COLO668 (cell line): ENCODE data around the gene GNG2.

Experiments used
- DNase-seq: peaks from one replicate; lab custom pipeline; 2025; ENCODE audit not compliant: unreplicated experiment; lab: John Stamatoyannopoulos, UW

GNG2 gene

GRCh38 chr14:51938137-51938536 is 77.7 kb downstream of the GNG2 start:
- DNase-seq, result no peak

DNA sequence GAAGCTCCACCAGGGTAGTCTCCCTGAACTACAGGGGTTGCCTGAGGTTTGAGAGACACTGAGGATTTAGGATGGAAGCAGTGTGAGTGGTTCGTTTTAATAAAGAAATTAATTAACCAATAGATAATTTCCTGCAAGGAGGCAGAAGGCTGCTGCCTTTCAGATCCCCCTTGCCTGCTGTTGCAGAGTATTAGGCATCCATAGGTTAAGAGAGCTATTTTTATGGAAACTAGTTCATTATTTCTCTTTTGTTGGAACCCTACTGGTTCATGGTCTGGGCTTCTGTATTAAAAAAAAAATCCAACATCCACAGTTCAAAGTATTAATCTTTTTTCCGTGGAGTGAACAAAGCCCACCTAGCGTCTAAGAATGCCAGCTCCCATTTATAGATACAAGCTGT is 78.4 kb downstream of the GNG2 start:
- DNase-seq, result no peak

GRCh38 chr14:51939226-51939625 is 78.8 kb downstream of the GNG2 start:
- DNase-seq, result no peak

DNA sequence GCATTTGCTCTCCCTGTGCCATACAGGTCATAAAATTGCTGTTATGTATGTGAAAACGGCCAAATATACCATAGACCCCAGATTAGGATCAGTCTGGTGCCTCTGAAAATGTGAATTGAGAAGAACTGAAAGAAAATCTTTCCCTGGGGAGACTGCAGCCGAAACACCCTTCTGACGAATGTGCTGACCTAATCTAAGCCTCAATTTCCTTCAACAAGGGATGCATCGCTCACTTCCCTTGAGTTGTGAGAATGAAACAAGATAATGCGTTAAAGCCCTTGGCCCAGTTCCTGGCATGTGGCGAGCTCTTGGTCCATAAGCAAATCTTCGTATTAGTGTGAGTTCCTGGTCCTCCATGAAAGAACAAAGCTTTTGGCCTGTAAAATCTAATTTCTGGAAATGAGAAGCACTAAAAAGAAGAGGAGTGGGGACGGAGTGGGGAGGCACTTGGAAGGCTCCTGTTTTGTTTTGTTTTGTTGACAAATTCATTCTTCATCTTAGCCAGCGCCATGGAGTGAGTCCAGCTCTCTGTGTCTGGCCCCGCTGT is 79.4 kb downstream of the GNG2 start:
- DNase-seq, result no peak

- no peak for DNase-seq
Observed at GRCh38 chr14:51942971-51943370, 82.6 kb downstream of the GNG2 start.

DNA sequence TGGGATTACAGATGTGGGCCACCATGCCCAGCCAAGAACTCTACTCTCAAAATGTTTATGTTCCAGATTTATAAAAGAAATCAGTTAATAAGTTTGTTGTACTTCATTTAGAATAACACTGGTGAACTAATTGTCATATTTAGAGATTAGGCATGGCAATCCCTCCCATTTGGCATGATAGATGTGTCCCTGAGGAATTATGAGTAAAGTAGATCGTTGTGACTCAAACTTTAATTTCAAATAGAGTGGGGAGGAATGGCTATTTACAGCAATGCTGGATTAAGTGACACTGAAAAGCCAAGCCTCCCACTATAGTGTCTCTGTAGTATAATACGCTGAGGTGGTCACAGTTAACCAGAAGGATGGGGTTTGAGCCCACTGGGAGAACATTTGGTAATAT is 89.6 kb downstream of the GNG2 start:
- no peak for DNase-seq

- DNase-seq, result no peak
Observed at GRCh38 chr14:51951656-51952055, 91.2 kb downstream of the GNG2 start.

DNA sequence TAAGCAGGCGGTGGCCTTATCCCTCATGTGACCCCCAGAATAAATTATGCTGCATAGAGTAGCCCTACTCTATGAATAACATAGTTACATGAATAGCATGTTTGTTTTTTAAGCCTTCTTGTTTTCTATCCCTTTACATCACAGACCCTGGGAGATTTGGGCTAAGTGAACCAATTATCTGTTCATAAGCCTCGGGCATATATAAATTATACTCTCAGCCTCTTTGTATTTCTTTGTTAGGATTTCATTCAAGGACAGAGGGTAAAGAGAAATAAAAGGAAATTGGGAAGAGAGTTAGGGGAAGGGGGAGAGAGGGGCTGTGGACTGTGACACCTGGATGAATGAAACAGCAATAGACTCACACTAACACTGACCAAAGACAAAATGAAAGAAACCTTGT is 93.6 kb downstream of the GNG2 start:
- DNase-seq, result no peak

- DNase-seq, result no peak
Observed at GRCh38 chr14:51954657-51955056, 94.2 kb downstream of the GNG2 start.

- DNase-seq, result no peak
Observed at GRCh38 chr14:51957950-51958349, 97.5 kb downstream of the GNG2 start.

GRCh38 chr14:51959928-51960327 is 99.5 kb downstream of the GNG2 start:
- no peak for DNase-seq

DNA sequence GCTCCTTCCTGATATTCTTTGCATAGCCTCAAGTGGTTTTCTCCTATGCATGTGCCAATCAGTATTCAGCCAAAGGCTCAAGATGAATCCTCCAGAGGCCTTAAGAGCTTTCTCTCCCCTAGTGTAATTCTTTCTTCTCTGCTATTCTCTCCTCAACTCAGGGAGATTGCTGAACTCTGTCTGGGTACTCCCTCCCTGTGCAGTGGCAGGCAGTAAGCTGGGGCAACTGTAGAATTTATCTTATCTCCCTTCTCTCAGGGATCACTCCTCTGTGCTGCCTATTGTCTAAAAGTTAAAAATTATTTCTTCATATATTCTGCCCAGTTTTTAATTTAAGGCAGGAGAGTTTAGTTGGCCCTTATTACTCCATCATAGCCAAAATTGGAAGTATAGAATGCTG is 100.5 kb downstream of the GNG2 start:
- no peak for DNase-seq

- no peak for DNase-seq
Observed at GRCh38 chr14:51962711-51963110, 102.3 kb downstream of the GNG2 start.

DNA sequence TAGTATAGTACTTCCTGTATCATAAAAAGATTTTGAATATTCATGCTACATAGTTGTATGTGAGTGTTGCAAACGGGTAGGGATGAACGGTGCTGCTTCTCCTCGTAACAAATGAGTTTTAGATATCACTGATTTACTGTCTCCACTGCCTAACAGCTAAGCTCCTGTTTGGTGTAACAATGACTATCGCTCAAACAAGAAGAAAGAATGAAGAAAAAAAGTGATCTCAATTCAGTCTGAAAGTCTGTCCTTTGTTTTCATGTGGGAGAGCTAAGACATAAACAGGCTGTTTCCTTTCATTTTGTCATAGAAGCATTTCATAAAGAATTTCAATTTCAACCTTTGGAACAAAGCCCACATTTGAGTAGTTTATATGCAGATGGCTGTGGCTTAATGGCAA is 102.9 kb downstream of the GNG2 start:
- DNase-seq, result no peak

DNA sequence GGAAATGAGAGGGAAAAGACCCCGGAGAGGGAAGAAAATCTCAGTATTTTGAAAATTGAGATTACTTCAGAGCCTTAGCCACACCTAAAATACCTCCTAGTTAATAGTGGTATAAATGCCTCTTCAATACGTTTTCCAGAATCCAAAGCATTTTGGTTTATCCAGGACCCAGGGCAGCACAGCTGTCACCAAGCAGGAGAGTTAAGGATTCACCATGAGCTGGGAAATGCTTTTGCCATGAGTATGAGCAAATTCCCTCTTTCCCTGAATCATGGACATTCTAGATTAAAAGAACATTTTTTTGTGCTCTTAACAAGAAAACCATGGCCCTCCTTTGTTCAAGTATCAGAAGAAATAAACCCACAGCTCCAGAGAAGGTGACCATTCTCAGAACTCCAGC is 107.1 kb downstream of the GNG2 start:
- DNase-seq, result no peak

- DNase-seq, result no peak
Observed at GRCh38 chr14:51969852-51970540, 109.6 kb downstream of the GNG2 start.

GRCh38 chr14:51972566-51972965 is 112.2 kb downstream of the GNG2 start:
- DNase-seq, result no peak

DNA sequence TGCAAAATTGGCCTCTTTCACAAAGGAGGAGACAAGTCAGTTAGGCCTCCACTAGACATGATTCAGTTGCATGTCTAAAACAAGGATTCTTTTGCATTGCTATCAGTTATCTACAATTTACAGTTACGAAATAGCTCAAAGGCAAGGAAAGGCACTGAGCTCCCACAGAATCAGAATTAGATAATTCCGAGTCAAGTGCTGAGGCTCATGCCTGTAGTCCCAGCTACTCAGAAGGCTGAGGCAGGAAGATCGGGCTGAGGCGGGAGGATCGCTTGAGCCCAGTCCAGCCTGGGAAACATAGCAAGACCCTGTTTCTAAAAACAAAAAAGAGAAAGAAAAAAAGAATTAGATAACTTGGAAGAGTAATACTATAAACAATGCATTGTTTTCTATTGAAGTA is 116.7 kb downstream of the GNG2 start:
- no peak for DNase-seq

GRCh38 chr14:51978681-51979085 is 118.3 kb downstream of the GNG2 start:
- no peak for DNase-seq

DNA sequence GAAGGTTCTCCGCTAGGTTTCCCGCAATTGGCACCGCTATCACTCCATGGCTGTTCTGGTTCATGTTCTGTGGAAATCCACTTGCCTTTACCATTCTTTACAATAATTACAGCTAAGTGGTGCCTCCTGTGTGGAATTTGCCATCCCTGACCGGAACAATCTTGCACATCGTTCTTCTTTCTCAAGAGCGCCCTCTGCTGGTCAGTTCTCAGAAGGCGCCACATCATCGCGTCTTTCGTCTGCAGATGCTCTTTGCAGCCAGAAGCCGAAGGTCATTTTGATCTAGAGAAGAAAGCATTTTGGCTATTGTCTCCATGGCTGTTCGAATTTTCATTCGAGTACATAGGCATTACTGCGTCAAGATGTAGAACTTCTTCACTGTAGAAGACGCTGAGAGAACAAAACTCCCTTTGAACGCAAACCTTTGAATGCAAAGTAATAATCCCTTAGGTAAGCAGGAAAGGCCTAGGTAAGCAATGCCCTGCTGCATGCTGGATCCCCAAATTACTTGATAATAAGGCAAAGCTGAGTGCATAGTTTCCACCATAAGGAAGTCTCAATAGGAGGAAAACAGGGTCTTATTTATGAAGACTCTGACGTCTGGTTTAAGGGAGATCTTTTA is 118.8 kb downstream of the GNG2 start:
- DNase-seq, result peak; percentile 84

GRCh38 chr14:51981218-51981854 is 120.9 kb downstream of the GNG2 start:
- DNase-seq, result no peak

GRCh38 chr14:51988221-51988620 is 127.8 kb downstream of the GNG2 start:
- DNase-seq, result no peak
